SK-N-SH (cell line): ENCODE data around the gene OR2C1.

ENCODE experiments used
- CTCF ChIP-seq: fragments of 200-600 bp; sonication (generic); IDR thresholded peaks from 2 replicates; pipeline ENCODE4 v1.6.1; 2017; ENCODE audit warnings: antibody characterized with exemption, mild to moderate bottlenecking, moderate library complexity
- EP300 ChIP-seq, 2 experiments: IDR thresholded peaks; 2 replicates each; pipeline versions ENCODE4 v1.4.0 to v1.6.1; 2012; ENCODE audit warnings: borderline replicate concordance in 1 of 2, low read depth in 1 of 2, low read length in 1 of 2
- FOSL2 ChIP-seq: IDR thresholded peaks from 2 replicates; pipeline ENCODE4 v1.4.0; 2012; ENCODE audit warnings: low read depth, mild to moderate bottlenecking, moderate library complexity, borderline replicate concordance
- MXI1 ChIP-seq: IDR thresholded peaks from 2 replicates; pipeline ENCODE4 v1.6.1; 2012; ENCODE audit warnings: mild to moderate bottlenecking, low read depth, low read length, improper control_type of control experiment
- NRF1 ChIP-seq: IDR thresholded peaks from 2 replicates; pipeline ENCODE4 v1.6.1; 2012; ENCODE audit warnings: low read depth, mild to moderate bottlenecking, low read length
- PBX3 ChIP-seq: IDR thresholded peaks from 2 replicates; pipeline ENCODE4; 2012
- POLR2AphosphoS5 ChIP-seq: IDR thresholded peaks from 2 replicates; pipeline ENCODE4 v1.6.1; 2012; ENCODE audit warnings: low read depth, low read length
- RAD21 ChIP-seq: IDR thresholded peaks from 2 replicates; pipeline ENCODE4 v1.6.1; 2012; ENCODE audit warnings: mild to moderate bottlenecking, low read length
- RCOR1 ChIP-seq: fragments of 150-350 bp; IDR thresholded peaks from 2 replicates; pipeline ENCODE4 v1.6.1; 2017; ENCODE audit warnings: antibody characterized with exemption, low read length
- RXRA ChIP-seq: IDR thresholded peaks from 2 replicates; pipeline ENCODE4 v1.4.0; 2012; ENCODE audit warnings: low read depth, mild to moderate bottlenecking, borderline replicate concordance
- SIN3A ChIP-seq: IDR thresholded peaks from 2 replicates; pipeline ENCODE4 v1.6.1; 2012; ENCODE audit warnings: low read depth, mild to moderate bottlenecking, low read length, moderate library complexity, borderline replicate concordance
- TEAD4 ChIP-seq: IDR thresholded peaks from 2 replicates; pipeline ENCODE4 v1.4.0; 2012; ENCODE audit warnings: mild to moderate bottlenecking, borderline replicate concordance; ENCODE audit not compliant: insufficient read depth

- no peak for TF ChIP-seq FOSL2
- no peak for TF ChIP-seq NRF1
- no peak for TF ChIP-seq POLR2AphosphoS5
- no peak for TF ChIP-seq RXRA
- TF ChIP-seq RCOR1, result no peak
- no peak for TF ChIP-seq CTCF
- no peak for TF ChIP-seq SIN3A
- TF ChIP-seq RAD21, result no peak
- no peak for TF ChIP-seq PBX3
- TF ChIP-seq TEAD4, result no peak
- no peak for TF ChIP-seq EP300 (IDR thresholded peaks at IDR 0.05; ENCODE audit: borderline replicate concordance in 1 of 2, low read depth in 1 of 2, low read length in 1 of 2)
- no peak for TF ChIP-seq MXI1
These were observed 8.1 kb upstream of the OR2C1 start for GRCh38 chr16:3347586-3347985.
